ENCODE measurements around the gene FBXL7. TPM values are rescaled to one million over a fixed set of nuclear protein-coding genes. Genes with fewer than 3 reads are reported as not detected.

FBXL7 gene
- polyA plus RNA-seq, 3 donors, result not detected

GRCh38 chr5:15452781-15453180 lies 47.2 kb upstream of the FBXL7 start:
- Histone ChIP-seq H3K79me2 (ENCODE audit: insufficient read depth, low read length) (no peaks in the 10 kb centered on the region), H3K4me3 (replicated peaks in 1 of 3; ENCODE audit: low read depth in 2 of 3, low read length in 3 of 3) (no peak overlapping the region), H4K20me1 (ENCODE audit: insufficient read depth, low read length) (no peaks in the 10 kb centered on the region), H3K9me3 (replicated peaks in 1 of 2; ENCODE audit: control insufficient read depth in 1 of 2, insufficient read depth in 1 of 2, low read length in 2 of 2) (peaks cover 19 to 30% of the 10 kb centered on the region in 2 donors), H3K4me2 (replicated peaks; ENCODE audit: extremely low read depth, low read length, poor library complexity, severe bottlenecking) (no peak overlapping the region), H2AFZ (ENCODE audit: insufficient read depth, low read depth, low read length, poor library complexity, severe bottlenecking) (no peak overlapping the region), H3K27me3 (ENCODE audit: control insufficient read depth in 2 of 2, insufficient read depth in 2 of 2, low read length in 2 of 2) (no peaks in the 10 kb centered on the region), H3K9ac (ENCODE audit: insufficient read depth, low read length, poor library complexity, severe bottlenecking) (no peak overlapping the region), H3K36me3 (replicated peaks in 1 of 2; ENCODE audit: control insufficient read depth in 1 of 2, insufficient read depth in 2 of 2, low read length in 2 of 2) (no peaks in the 10 kb centered on the region), H3K4me1 (ENCODE audit: control insufficient read depth in 1 of 2, insufficient read depth in 2 of 2, low read length in 2 of 2) (no peaks in the 10 kb centered on the region), H3K27ac (ENCODE audit: low read depth in 1 of 2, low read length in 2 of 2) (no peak overlapping the region)
- intact Hi-C loops (cut with micrococcal nuclease), result no loop called here
- H3K27me3 Mint-ChIP-seq (ENCODE audit: low read depth in 3 of 3), result no peaks in the 10 kb centered on the region
- no CpG with 5 or more reads among the region's 1 CpG for WGBS (ENCODE audit: insufficient coverage)
- no peaks in the 10 kb centered on the region for H3K4me1 Mint-ChIP-seq
- no peak overlapping the region for H3K4me3 Mint-ChIP-seq
- peaks cover 6 to 21% (median 12%) of the 10 kb centered on the region in 7 donors for H3K9me3 Mint-ChIP-seq
- no peak for DNase-seq
- no peaks in the 10 kb centered on the region for H3K36me3 Mint-ChIP-seq
- TF ChIP-seq, protein P1, sequence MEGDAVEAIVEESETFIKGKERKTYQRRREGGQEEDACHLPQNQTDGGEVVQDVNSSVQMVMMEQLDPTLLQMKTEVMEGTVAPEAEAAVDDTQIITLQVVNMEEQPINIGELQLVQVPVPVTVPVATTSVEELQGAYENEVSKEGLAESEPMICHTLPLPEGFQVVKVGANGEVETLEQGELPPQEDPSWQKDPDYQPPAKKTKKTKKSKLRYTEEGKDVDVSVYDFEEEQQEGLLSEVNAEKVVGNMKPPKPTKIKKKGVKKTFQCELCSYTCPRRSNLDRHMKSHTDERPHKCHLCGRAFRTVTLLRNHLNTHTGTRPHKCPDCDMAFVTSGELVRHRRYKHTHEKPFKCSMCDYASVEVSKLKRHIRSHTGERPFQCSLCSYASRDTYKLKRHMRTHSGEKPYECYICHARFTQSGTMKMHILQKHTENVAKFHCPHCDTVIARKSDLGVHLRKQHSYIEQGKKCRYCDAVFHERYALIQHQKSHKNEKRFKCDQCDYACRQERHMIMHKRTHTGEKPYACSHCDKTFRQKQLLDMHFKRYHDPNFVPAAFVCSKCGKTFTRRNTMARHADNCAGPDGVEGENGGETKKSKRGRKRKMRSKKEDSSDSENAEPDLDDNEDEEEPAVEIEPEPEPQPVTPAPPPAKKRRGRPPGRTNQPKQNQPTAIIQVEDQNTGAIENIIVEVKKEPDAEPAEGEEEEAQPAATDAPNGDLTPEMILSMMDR (IDR thresholded peaks at IDR 0.05), result no peak
- H3K27ac Mint-ChIP-seq, result no peak overlapping the region

- peaks cover 0 to 8% (median 0%) of the 10 kb centered on the region in 7 donors for H3K9me3 Mint-ChIP-seq
- H3K36me3 Mint-ChIP-seq, result no peaks in the 10 kb centered on the region
- peaks cover 0 to 1% (median 0%) of the 10 kb centered on the region in 3 donors for H3K27me3 Mint-ChIP-seq (ENCODE audit: low read depth in 3 of 3)
- Histone ChIP-seq H3K4me1 (ENCODE audit: control insufficient read depth in 1 of 2, insufficient read depth in 2 of 2, low read length in 2 of 2) (no peaks in the 10 kb centered on the region), H3K79me2 (ENCODE audit: insufficient read depth, low read length) (no peaks in the 10 kb centered on the region), H3K9me3 (replicated peaks in 1 of 2; ENCODE audit: control insufficient read depth in 1 of 2, insufficient read depth in 1 of 2, low read length in 2 of 2) (peaks cover 4 to 7% of the 10 kb centered on the region in 2 donors), H3K9ac (ENCODE audit: insufficient read depth, low read length, poor library complexity, severe bottlenecking) (no peak overlapping the region), H3K27me3 (ENCODE audit: control insufficient read depth in 2 of 2, insufficient read depth in 2 of 2, low read length in 2 of 2) (no peaks in the 10 kb centered on the region), H2AFZ (ENCODE audit: insufficient read depth, low read depth, low read length, poor library complexity, severe bottlenecking) (no peak overlapping the region), H3K27ac (ENCODE audit: low read depth in 1 of 2, low read length in 2 of 2) (no peak overlapping the region), H3K4me3 (replicated peaks in 1 of 3; ENCODE audit: low read depth in 2 of 3, low read length in 3 of 3) (no peak overlapping the region), H3K36me3 (replicated peaks in 1 of 2; ENCODE audit: control insufficient read depth in 1 of 2, insufficient read depth in 2 of 2, low read length in 2 of 2) (no peaks in the 10 kb centered on the region), H4K20me1 (ENCODE audit: insufficient read depth, low read length) (no peaks in the 10 kb centered on the region), H3K4me2 (replicated peaks; ENCODE audit: extremely low read depth, low read length, poor library complexity, severe bottlenecking) (no peak overlapping the region)
- no CpG with 5 or more reads among the region's 1 CpG for WGBS (ENCODE audit: insufficient coverage)
- DNase-seq, result no peak
- H3K4me3 Mint-ChIP-seq, result no peak overlapping the region
- no peak overlapping the region for H3K27ac Mint-ChIP-seq
- H3K4me1 Mint-ChIP-seq, result no peaks in the 10 kb centered on the region
- TF ChIP-seq, protein P1 (IDR thresholded peaks at IDR 0.05), result no peak
- intact Hi-C loops (cut with micrococcal nuclease), result no loop called here
These were observed 40.8 kb upstream of the FBXL7 start for GRCh38 chr5:15459200-15459599.

Measured in CD14-positive monocyte (primary cell).